GM06990 (cell line): ENCODE results near the gene KCNQ5.
A peak's percentile ranks its signal among the peaks of the same experiment; 100 is the strongest.

Experiments used
- DNase-seq: peaks from one replicate; pipeline ENCODE4 v3.0.0-alpha.2; 2011; ENCODE audit not compliant: insufficient read length; ENCODE audit errors: extremely low read depth
- H3K27me3 ChIP-seq: replicated peaks from 2 replicates; pipeline ENCODE4 v1.6.0; 2011; ENCODE audit warnings: low read length; ENCODE audit not compliant: control insufficient read depth, insufficient read depth
- H3K36me3 ChIP-seq: 2 replicates; pipeline ENCODE4 v1.5.1; 2011; ENCODE audit warnings: low read length; ENCODE audit not compliant: control insufficient read depth, insufficient read depth
- H3K4me3 ChIP-seq: replicated peaks from 2 replicates; pipeline ENCODE4 v1.5.1; 2011; ENCODE audit warnings: low read depth, mild to moderate bottlenecking, control low read depth, low read length
- TF ChIP-seq, protein P1 (sequence below): IDR thresholded peaks from 2 replicates; pipeline ENCODE4 v1.5.1; 2011; ENCODE audit warnings: low read length, control low read depth, mild to moderate bottlenecking, inconsistent platforms; ENCODE audit not compliant: insufficient read depth, poor library complexity, severe bottlenecking

Gene KCNQ5

DNA sequence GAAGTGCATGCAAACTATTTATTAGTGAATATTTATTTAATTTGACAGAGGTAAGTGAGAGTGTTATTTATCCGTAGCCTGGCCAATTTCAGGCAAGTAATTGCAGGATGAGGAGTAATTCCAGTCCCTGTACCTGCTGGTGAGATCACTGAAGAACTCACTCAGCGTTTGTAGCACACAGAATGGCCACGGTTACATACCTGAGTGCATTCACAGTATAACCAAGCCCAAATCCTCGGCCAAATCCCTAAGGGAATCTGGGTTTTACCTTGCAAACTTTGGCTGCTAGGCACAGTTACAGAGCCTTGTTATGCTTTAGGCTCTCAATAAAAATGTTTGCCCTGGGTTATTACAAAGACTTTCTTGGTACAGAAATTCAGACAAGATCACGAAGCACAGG, 93.3 kb downstream of the KCNQ5 start:
- TF ChIP-seq, protein P1, sequence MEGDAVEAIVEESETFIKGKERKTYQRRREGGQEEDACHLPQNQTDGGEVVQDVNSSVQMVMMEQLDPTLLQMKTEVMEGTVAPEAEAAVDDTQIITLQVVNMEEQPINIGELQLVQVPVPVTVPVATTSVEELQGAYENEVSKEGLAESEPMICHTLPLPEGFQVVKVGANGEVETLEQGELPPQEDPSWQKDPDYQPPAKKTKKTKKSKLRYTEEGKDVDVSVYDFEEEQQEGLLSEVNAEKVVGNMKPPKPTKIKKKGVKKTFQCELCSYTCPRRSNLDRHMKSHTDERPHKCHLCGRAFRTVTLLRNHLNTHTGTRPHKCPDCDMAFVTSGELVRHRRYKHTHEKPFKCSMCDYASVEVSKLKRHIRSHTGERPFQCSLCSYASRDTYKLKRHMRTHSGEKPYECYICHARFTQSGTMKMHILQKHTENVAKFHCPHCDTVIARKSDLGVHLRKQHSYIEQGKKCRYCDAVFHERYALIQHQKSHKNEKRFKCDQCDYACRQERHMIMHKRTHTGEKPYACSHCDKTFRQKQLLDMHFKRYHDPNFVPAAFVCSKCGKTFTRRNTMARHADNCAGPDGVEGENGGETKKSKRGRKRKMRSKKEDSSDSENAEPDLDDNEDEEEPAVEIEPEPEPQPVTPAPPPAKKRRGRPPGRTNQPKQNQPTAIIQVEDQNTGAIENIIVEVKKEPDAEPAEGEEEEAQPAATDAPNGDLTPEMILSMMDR = no peak
- Histone ChIP-seq H3K27me3 (no peaks in the 10 kb centered on the region), H3K36me3 (no peaks in the 10 kb centered on the region), H3K4me3 (no peak overlapping the region)
- DNase-seq = no peak

DNA sequence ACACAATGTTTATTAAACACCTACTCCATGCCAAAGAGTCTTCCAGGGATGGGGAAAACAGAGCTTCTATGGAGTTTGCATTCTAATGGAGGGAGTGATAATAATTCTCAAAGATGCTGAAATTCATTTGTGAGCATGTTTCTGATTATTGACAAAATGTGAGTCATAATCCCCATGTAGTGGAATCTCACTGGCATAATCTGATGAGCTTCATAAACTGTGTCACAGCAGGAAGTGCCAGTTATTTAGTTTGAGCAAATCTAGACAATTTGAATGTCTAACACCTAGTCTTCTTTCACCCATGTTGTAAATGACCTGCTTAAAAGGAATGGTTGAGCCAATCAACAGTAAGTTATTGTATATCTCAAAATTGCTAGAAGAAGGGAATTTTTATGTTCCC, 95.1 kb downstream of the KCNQ5 start:
- TF ChIP-seq, protein P1 = no peak
- Histone ChIP-seq H3K27me3 (no peaks in the 10 kb centered on the region), H3K36me3 (no peaks in the 10 kb centered on the region), H3K4me3 (no peak overlapping the region)
- no peak for DNase-seq

DNA sequence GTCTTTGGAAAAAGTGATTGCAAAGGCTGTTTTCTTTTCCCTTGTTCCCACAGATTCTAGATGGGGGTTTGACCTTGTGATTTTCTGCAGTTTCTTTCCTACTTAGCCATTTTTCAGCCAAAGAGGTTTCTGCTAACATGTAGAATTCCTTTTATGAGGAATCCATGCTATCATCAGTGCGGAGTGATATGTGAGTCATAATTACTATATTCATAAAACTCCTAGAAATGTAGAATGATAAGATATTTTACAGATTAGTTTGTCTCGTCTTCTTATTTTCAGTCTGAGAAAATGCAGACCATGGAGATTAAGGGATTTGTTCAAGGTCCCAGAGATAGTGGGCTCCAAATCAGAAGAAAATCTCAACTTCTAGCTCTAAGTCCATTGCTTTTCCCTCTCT, 98.6 kb downstream of the KCNQ5 start:
- Histone ChIP-seq H3K4me3 (no peak overlapping the region), H3K36me3 (no peaks in the 10 kb centered on the region), H3K27me3 (no peaks in the 10 kb centered on the region)
- no peak for DNase-seq
- TF ChIP-seq, protein P1 = no peak

DNA sequence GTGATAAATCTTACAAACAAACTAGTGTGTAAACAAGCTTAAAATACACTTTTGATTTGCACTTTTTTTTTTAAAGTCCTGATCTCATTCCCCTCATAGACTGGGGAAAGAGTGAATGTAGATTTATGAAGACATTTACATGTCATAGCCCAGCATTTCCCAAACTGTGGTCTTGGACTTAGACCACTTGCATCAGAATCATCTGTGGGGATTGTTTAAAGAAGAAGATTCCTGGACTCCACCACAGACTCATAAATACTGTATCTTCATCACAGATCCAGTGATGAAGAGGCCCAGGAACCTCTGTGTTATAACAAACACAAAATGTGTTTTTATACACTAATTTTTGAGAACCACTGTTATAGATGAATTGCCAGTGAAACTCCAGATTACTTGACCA, 99.5 kb downstream of the KCNQ5 start:
- Histone ChIP-seq H3K36me3 (no peaks in the 10 kb centered on the region), H3K27me3 (no peaks in the 10 kb centered on the region), H3K4me3 (no peak overlapping the region)
- TF ChIP-seq, protein P1 = no peak
- no peak for DNase-seq

DNA sequence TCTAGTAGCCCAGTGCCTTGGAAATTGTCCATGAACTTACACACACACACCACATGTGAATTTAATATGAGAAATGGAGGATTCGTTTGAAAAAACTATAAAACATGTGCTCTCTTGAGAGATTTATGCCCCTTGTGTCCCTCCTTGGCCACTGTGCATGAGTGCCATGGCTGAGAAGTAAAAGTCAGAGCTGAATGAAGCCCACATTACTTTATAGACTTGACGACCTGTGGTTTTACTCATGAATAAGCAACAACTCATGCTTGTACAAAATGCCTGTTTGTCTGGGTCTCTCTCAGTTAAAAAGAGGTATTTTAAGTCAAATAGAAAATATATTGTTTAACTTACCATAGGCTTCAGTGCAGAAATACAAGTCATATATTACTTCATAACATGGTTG, 102.7 kb downstream of the KCNQ5 start:
- Histone ChIP-seq H3K4me3 (no peak overlapping the region), H3K36me3 (no peaks in the 10 kb centered on the region), H3K27me3 (no peaks in the 10 kb centered on the region)
- peak; percentile 35 for DNase-seq
- TF ChIP-seq, protein P1 = no peak

DNA sequence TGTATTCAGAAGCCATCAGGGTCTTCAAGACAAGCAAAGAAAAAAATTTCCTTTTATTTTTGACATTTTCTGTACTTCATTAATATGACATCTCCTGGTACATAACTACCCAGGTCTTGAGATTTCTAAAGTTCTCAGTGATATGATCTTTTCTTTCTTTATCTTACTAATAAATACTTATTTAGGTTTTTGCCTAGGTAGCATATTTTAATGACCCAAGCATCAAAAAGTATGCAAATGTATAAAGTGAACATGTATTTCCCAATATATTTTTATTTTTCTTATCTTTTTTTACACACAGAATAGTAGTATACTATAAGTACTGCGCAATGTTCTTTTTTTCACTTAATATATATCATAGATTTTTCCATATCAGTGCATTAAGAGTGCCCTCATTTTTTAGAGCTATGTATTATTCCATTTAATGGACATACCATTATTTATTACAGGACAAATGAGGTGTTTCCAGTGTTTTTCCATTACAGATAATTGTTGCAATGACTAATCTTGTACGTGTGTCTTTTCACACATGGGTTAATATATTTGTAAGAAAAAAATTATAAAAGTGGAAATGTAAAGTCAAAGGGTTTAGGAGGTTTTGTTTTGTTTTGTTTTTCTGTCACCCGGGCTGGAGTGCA, 107.0 kb downstream of the KCNQ5 start:
- Histone ChIP-seq H3K4me3 (no peak overlapping the region), H3K36me3 (no peaks in the 10 kb centered on the region), H3K27me3 (no peaks in the 10 kb centered on the region)
- DNase-seq = no peak
- TF ChIP-seq, protein P1 = no peak
